Body of pancreas (tissue), 4 donors: ENCODE results near the gene AANAT. TPM values are rescaled to one million over a fixed set of nuclear protein-coding genes. Genes with fewer than 3 reads are reported as not detected.

ENCODE experiments used
- ATAC-seq: fragments of 150-250 bp; one replicate; pipeline ENCODE4 v1.9.1; 2016
- DNase-seq, 4 donors: peaks; one replicate each; pipeline ENCODE4 v3.0.0-alpha.2; 2019
- H3K27ac ChIP-seq, 4 donors: fragments of 200-600 bp; sonication (generic); 1 replicate in 3 of 4; 2 replicates in 1 of 4; pipeline versions ENCODE4 v1.5.1 to v1.6.1; 2016 to 2019; ENCODE audit warnings: mild to moderate bottlenecking in 1 of 4, mixed read lengths in 1 of 4, moderate library complexity in 1 of 4
- H3K27me3 ChIP-seq, 2 donors: fragments of 200-600 bp; sonication (generic); one replicate each; pipeline ENCODE4 v1.6.0; 2016; ENCODE audit warnings: mild to moderate bottlenecking in 1 of 2
- H3K36me3 ChIP-seq, 2 donors: fragments of 200-600 bp; sonication (generic); replicated peaks in 1 of 2; 2 replicates each; pipeline ENCODE4 v1.5.1; 2016; ENCODE audit warnings: low read depth in 2 of 2; ENCODE audit not compliant: insufficient read depth in 1 of 2
- H3K4me1 ChIP-seq: fragments of 200-600 bp; sonication (generic); one replicate; pipeline ENCODE4 v1.6.0; 2016
- H3K4me3 ChIP-seq, 2 donors: fragments of 200-600 bp; sonication (generic); 1 replicate in 1 of 2; 2 replicates in 1 of 2; pipeline ENCODE4 v1.5.1; 2016 to 2019
- H3K9me3 ChIP-seq, 3 donors: fragments of 200-600 bp; sonication (generic); 1 replicate in 2 of 3; 2 replicates in 1 of 3; pipeline ENCODE4 v1.5.1; 2016
- CTCF ChIP-seq, 7 experiments: fragments of 450-650 bp in 4 of 7; fragments of 200-600 bp in 3 of 7; sonication (generic) in 3 of 7; IDR thresholded peaks; one replicate each; pipeline ENCODE4 v1.5.1; 2016 to 2019; ENCODE audit warnings: antibody characterized with exemption in 7 of 7
- POLR2A ChIP-seq, 3 donors: fragments of 450-650 bp; IDR thresholded peaks; one replicate each; pipeline ENCODE4 v1.6.1; 2016; ENCODE audit warnings: antibody characterized with exemption in 3 of 3, mild to moderate bottlenecking in 2 of 3
- WGBS, 2 donors: methylation state at CpG; one replicate each; pipeline ENCODE4 v1.1.5; 2017; 5-methylcytosine and 5-hydroxymethylcytosine counted together
- intact Hi-C: fragments of 100-400 bp; cut with DNase I; formaldehyde crosslinking; loops from one replicate; pipeline ENCODE4 v1.15.1; 2023
- total RNA-seq, 2 donors: library from RNA; depleted of rRNA; stranded (reverse); fragments of >200 nt; gene quantifications; one replicate each; pipeline ENCODE4 v1.1.0, GENCODE V29; 2016

AANAT gene
- total RNA-seq, 2 donors from 2014 or later, result not detected

- no peak overlapping the region for H3K4me3 ChIP-seq
- DNase-seq (no peak), ATAC-seq (no peak)
- TF ChIP-seq POLR2A (IDR thresholded peaks at IDR 0.05), result no peak
- H3K27me3 ChIP-seq, result no peaks in the 10 kb centered on the region
- H3K4me1 ChIP-seq, result peaks cover 14% of the 10 kb centered on the region
- intact Hi-C loops, result no loop called here
- no peaks in the 10 kb centered on the region for H3K36me3 ChIP-seq
- no peaks in the 10 kb centered on the region for H3K9me3 ChIP-seq
- 69 to 90% methylated on average over 2 of the region's 2 CpGs for WGBS, 2 donors
- no peak overlapping the region for H3K27ac ChIP-seq
Observed at GRCh38 chr17:76440751-76441362, 26.5 kb upstream of the AANAT start.

- Histone ChIP-seq H3K27ac (no peak overlapping the region), H3K9me3 (no peaks in the 10 kb centered on the region), H3K36me3 (no peaks in the 10 kb centered on the region), H3K4me1 (peaks cover 23% of the 10 kb centered on the region), H3K4me3 (no peak overlapping the region), H3K27me3 (no peaks in the 10 kb centered on the region)
- no peak for DNase-seq
- TF ChIP-seq POLR2A (IDR thresholded peaks at IDR 0.05), result no peak
- WGBS, 2 donors, result 74 to 81% methylated on average over 13 of the region's 13 CpGs
- ATAC-seq, result no peak
- intact Hi-C loops, result no loop called here
Observed at GRCh38 chr17:76441686-76442340, 25.6 kb upstream of the AANAT start.

GRCh38 chr17:76442341-76443338 lies 24.8 kb upstream of the AANAT start:
- ATAC-seq (no peak), DNase-seq (no peak)
- TF ChIP-seq CTCF (IDR thresholded peaks at IDR 0.05) (no peak), POLR2A (IDR thresholded peaks at IDR 0.05) (no peak)
- intact Hi-C loops, result no loop called here
- Histone ChIP-seq H3K27me3 (no peaks in the 10 kb centered on the region), H3K27ac (no peak overlapping the region), H3K36me3 (no peaks in the 10 kb centered on the region), H3K9me3 (no peaks in the 10 kb centered on the region), H3K4me1 (peaks cover 26% of the 10 kb centered on the region), H3K4me3 (no peak overlapping the region)
- 91 to 96% methylated on average over 8 of the region's 8 CpGs for WGBS, 2 donors

GRCh38 chr17:76444518-76445311 lies 22.7 kb upstream of the AANAT start:
- ATAC-seq, result no peak
- Histone ChIP-seq H3K9me3 (no peaks in the 10 kb centered on the region), H3K4me1 (peaks cover 16% of the 10 kb centered on the region), H3K27ac (no peak overlapping the region), H3K4me3 (no peak overlapping the region), H3K36me3 (no peaks in the 10 kb centered on the region), H3K27me3 (no peaks in the 10 kb centered on the region)
- intact Hi-C loops, result no loop called here
- no peak for TF ChIP-seq POLR2A (IDR thresholded peaks at IDR 0.05)
- no peak for TF ChIP-seq CTCF (IDR thresholded peaks at IDR 0.05)
- WGBS, 2 donors, result 73 to 83% methylated on average over 9 of the region's 9 CpGs
- no peak for DNase-seq

- 58 to 63% methylated on average over 8 to 10 of the region's 10 CpGs for WGBS, 2 donors
- Histone ChIP-seq H3K27me3 (no peaks in the 10 kb centered on the region), H3K27ac (no peak overlapping the region), H3K4me3 (no peak overlapping the region), H3K4me1 (peaks cover 18% of the 10 kb centered on the region), H3K36me3 (no peaks in the 10 kb centered on the region), H3K9me3 (no peaks in the 10 kb centered on the region)
- no peak for ATAC-seq
- intact Hi-C loops, result no loop called here
- TF ChIP-seq CTCF (IDR thresholded peaks at IDR 0.05) (no peak), POLR2A (IDR thresholded peaks at IDR 0.05) (no peak)
- no peak for DNase-seq
Observed at GRCh38 chr17:76445697-76446448, 21.5 kb upstream of the AANAT start.
